Measurements from ENCODE around the gene PDK4. TPM values are rescaled to one million over a fixed set of nuclear protein-coding genes. Genes with fewer than 3 reads are reported as not detected.

The PDK4 gene
- total and polyA plus RNA-seq, 9 of the 15 experiments (the other 6 are each of a cell fraction or from before 2014, with no cell fraction given) = 0.03 to 0.24 (median 0.08) TPM; not detected in 2

DNA sequence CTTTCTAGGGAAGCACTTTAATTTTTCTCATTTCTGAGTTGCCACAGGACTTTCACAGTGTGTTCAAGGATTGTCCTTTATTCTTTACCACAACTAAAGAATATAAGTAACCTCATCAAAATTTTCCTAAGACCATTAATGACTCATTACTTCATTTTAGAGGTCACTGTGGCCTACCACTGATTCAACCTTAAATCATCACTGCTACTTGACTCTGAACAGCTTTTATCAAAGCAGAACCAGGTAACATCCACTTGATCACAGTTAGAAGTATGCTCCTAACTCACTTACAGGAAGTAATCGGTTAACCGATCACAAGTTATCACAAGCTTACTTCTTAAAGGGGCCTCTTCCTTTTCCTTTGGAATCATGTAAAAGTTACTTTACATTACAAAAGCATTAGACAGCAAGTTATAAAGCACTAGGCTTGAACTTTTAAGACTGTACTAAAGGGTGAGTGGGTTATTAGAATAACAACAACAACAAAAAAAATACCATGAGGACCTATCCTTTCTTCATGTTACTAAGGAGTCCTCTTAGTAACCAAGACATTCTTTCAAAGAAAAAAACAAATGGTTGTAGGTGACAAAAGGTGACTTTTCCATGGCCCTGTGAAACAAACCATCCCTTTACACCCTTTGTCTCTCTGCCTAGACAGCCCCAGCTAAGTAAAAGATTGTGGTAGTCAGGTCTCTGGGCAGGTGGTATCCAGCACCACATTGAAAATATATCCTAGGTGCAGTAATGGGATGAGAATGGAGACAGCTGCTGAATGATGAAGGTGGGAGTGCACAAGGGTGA, 40.0 kb upstream of the PDK4 start:
- in situ Hi-C loops (cut with MboI) = no loop called here
- intact Hi-C loops (cut with micrococcal nuclease) = no loop called here
- no peaks in the 10 kb centered on the region for H3K4me1 ChIP-seq (replicated peaks in 1 of 2; ENCODE audit: control insufficient read depth in 2 of 2, insufficient read depth in 2 of 2, low read length in 2 of 2)

DNA sequence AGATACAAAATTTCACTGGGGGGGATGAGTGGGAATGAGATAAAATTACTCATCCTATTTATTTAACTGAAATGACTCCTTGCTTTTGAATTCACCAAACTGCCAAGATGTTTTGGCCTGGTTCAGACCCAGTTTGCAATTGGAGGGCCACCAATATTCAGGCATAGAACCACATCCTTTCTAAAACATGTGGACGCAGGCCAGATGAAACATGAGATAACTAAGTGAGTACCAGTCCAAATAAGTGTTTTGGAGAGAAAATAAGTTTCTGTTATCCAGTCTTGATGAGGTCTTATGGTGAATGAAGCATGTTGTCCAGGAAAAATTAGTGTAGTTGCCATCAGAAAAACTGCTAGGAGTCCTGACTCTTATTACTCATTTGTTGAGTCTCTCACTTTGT, 36.3 kb upstream of the PDK4 start:
- Histone ChIP-seq H3K27ac (ENCODE audit: extremely low read depth, low read depth, low read length) (no peak overlapping the region), H4K20me1 (replicated peaks; ENCODE audit: control insufficient read depth, insufficient read depth, low read length) (no peaks in the 10 kb centered on the region), H3K79me2 (ENCODE audit: control insufficient read depth, insufficient read depth, low read length) (no peaks in the 10 kb centered on the region), H3K9ac (ENCODE audit: insufficient read depth in 1 of 2, low read depth in 2 of 2, low read length in 2 of 2) (no peak overlapping the region), H3K4me1 (replicated peaks in 1 of 2; ENCODE audit: control insufficient read depth in 2 of 2, insufficient read depth in 2 of 2, low read length in 2 of 2) (no peaks in the 10 kb centered on the region), H3K4me2 (ENCODE audit: insufficient read depth, low read length) (no peak overlapping the region), H3K4me3 (no peak overlapping the region), H3K36me3 (ENCODE audit: control insufficient read depth, insufficient read depth, low read length) (no peaks in the 10 kb centered on the region), H2AFZ (ENCODE audit: low read depth, low read length) (no peak overlapping the region), H3K27me3 (ENCODE audit: control insufficient read depth in 2 of 2, insufficient read depth in 2 of 2, low read length in 2 of 2) (no peaks in the 10 kb centered on the region), H3K9me1 (ENCODE audit: control insufficient read depth, insufficient read depth, low read length) (no peaks in the 10 kb centered on the region), H3K9me3 (replicated peaks; ENCODE audit: control insufficient read depth, insufficient read depth, low read depth, low read length) (no peaks in the 10 kb centered on the region)
- FAIRE-seq (no peak), ATAC-seq (no peak), DNase-seq (ENCODE audit: extremely low read depth in 1 of 4, low spot score in 3 of 4) (no peak)
- POLR2A ChIA-PET = interaction anchor here (0.6 kb wide), 1 partner anchor 61 kb away, joined by 3 read pairs; no protein-coding TSS in a partner anchor
- in situ Hi-C loops (cut with MboI) (loop anchor here (5.0 kb wide), 1 partner anchor 45 kb away; no protein-coding TSS in a partner anchor), intact Hi-C loops (cut with micrococcal nuclease) (no loop called here)
- BruUV-seq (replicated peaks) = no TSS peak
- CTCF ChIA-PET (ENCODE audit: low intra/inter-chr PET ratio) = no interaction called here
- 0% methylated on average over 1 of the region's 1 CpG for WGBS (ENCODE audit: insufficient coverage, low coverage, missing lambda C conversion rate)
- TF ChIP-seq ZNF57 (CRISPR knock-in tag; IDR thresholded peaks at IDR 0.05) (no peak), ETS2 (tag; IDR thresholded peaks at IDR 0.05; ENCODE audit: borderline replicate concordance, poor library complexity, severe bottlenecking) (no peak), HNRNPUL1 (IDR thresholded peaks at IDR 0.05; ENCODE audit: low read length) (no peak), ZNF134 (CRISPR knock-in tag; conservative IDR thresholded peaks at IDR 0.05) (no peak), ZFP1 (CRISPR knock-in tag; IDR thresholded peaks at IDR 0.05) (no peak), LEF1 (IDR thresholded peaks at IDR 0.05) (no peak), ZNF354B (CRISPR knock-in tag; IDR thresholded peaks at IDR 0.05) (no peak)
- TF ChIP-seq, protein P1, sequence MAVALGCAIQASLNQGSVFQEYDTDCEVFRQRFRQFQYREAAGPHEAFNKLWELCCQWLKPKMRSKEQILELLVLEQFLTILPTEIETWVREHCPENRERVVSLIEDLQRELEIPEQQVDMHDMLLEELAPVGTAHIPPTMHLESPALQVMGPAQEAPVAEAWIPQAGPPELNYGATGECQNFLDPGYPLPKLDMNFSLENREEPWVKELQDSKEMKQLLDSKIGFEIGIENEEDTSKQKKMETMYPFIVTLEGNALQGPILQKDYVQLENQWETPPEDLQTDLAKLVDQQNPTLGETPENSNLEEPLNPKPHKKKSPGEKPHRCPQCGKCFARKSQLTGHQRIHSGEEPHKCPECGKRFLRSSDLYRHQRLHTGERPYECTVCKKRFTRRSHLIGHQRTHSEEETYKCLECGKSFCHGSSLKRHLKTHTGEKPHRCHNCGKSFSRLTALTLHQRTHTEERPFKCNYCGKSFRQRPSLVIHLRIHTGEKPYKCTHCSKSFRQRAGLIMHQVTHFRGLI (CRISPR knock-in tag; IDR thresholded peaks at IDR 0.05) = no peak

More for the DNA sequence above, 40.0 kb upstream of the PDK4 start:
- Histone ChIP-seq H3K27ac (ENCODE audit: extremely low read depth, low read depth, low read length) (no peak overlapping the region), H3K79me2 (ENCODE audit: control insufficient read depth, insufficient read depth, low read length) (no peaks in the 10 kb centered on the region), H2AFZ (ENCODE audit: low read depth, low read length) (no peak overlapping the region), H3K36me3 (ENCODE audit: control insufficient read depth, insufficient read depth, low read length) (no peaks in the 10 kb centered on the region), H3K27me3 (ENCODE audit: control insufficient read depth in 2 of 2, insufficient read depth in 2 of 2, low read length in 2 of 2) (no peaks in the 10 kb centered on the region), H3K9me3 (replicated peaks; ENCODE audit: control insufficient read depth, insufficient read depth, low read depth, low read length) (no peaks in the 10 kb centered on the region), H4K20me1 (replicated peaks; ENCODE audit: control insufficient read depth, insufficient read depth, low read length) (no peaks in the 10 kb centered on the region), H3K4me2 (ENCODE audit: insufficient read depth, low read length) (no peak overlapping the region), H3K9me1 (ENCODE audit: control insufficient read depth, insufficient read depth, low read length) (no peaks in the 10 kb centered on the region), H3K4me3 (no peak overlapping the region), H3K9ac (ENCODE audit: insufficient read depth in 1 of 2, low read depth in 2 of 2, low read length in 2 of 2) (no peak overlapping the region)
- ATAC-seq (no peak), FAIRE-seq (no peak), DNase-seq (ENCODE audit: extremely low read depth in 1 of 4, low spot score in 3 of 4) (no peak)
- no TSS peak for BruUV-seq (replicated peaks)
- TF ChIP-seq, protein P2, sequence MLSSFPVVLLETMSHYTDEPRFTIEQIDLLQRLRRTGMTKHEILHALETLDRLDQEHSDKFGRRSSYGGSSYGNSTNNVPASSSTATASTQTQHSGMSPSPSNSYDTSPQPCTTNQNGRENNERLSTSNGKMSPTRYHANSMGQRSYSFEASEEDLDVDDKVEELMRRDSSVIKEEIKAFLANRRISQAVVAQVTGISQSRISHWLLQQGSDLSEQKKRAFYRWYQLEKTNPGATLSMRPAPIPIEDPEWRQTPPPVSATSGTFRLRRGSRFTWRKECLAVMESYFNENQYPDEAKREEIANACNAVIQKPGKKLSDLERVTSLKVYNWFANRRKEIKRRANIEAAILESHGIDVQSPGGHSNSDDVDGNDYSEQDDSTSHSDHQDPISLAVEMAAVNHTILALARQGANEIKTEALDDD (IDR thresholded peaks at IDR 0.05) = peak; percentile 45; the same call in 1 of the 2 replicates
- TF ChIP-seq TFAM (CRISPR knock-in tag; conservative IDR thresholded peaks at IDR 0.05) = no peak
- ChIA-PET CTCF (ENCODE audit: low intra/inter-chr PET ratio) (no interaction called here), POLR2A (no interaction called here)
- 0% methylated on average over 2 of the region's 2 CpGs for WGBS (ENCODE audit: insufficient coverage, low coverage, missing lambda C conversion rate)

Data from K562 (cell line).